ENCODE measurements around the gene KIF5C.
"Not testable (repeated sequence)": the region's sequence is repeated elsewhere in the genome, so short reads cannot be mapped to it uniquely, and the experiment has no call there.

The KIF5C gene

DNA sequence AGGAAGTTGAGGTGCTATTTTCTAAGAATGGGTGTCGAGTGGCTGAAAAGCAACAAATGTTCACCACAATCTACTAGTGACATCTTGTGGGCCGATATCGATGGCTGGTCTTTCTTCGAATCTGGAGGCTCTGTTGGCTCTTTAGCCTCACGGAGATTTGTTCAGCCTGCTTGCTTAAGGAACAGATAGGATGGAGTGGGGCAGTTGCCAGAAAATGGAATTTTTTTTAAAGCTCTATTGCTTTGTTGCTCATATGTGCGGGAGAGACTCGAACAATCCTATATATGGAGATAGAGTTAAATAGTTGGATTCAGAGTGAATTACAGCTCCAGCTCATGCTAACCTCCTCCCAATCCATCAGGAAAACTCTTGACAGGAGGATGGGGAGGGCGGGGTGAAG is 92.6 kb downstream of the KIF5C start:
- no peak for DNase-seq

DNA sequence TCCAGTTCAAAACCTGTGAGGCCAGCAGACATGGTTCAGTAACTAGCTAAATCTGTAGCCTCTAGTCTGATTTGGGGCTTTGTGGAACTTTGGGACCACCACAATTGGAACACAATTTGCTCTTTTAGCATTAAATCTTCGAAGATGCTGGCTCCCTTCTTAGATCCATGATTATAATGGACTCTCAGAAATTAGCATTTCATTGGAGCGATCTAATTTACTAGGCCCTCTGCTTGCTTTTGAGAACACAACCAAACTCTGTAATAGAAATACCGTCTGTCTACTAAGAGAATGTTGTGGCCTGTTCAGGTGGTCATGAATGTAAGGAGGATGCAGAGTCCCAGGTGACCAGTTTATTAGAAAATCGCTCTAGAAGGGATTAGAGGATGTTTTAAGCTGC is 93.3 kb downstream of the KIF5C start:
- DNase-seq, result no peak

DNA sequence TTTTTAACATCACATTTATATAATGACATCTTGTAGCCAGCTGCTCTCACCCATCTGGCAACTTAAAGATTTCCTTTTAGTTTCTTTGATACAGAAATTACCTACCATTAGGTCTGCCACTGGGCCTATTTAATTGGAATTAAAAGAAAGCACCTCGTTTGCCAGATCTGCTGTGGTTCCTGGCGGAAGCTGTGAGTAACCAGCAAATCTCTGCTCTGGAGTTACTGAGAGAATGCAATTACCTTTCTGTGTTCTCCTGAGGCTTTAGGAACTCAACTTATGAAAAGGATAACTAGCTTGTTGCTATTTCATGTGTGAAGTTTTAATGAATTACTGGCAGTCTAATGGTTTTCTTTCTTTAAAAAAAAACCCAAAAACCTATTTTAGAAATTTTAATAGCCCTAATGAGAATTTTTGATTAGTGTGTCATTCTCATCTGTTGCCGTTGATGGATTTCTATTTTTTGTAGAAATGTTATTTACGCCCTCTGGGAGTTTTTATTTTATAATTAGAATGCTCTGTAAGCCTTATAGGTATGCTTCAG is 93.8 kb downstream of the KIF5C start:
- DNase-seq, result no peak

DNA sequence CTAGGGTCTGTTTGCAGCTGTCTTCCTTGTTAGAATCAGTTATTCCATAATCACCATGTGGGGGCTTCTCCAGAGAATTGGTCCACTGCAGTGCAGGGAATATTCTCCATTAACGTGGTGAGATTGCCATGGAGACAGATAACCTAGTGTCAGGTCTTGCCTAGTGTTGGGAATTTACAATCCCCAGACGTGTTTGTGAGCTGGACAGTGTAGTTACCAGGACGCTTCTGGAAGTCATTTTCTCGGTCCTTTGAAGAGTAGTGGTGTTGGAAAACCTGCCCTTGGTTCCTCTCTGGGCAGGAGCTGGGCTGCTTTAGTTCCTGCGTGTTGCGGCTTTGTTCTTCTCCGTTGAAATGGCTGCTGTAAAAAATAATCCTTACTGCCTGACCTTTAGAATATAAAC is 94.6 kb downstream of the KIF5C start:
- no peak for DNase-seq

DNA sequence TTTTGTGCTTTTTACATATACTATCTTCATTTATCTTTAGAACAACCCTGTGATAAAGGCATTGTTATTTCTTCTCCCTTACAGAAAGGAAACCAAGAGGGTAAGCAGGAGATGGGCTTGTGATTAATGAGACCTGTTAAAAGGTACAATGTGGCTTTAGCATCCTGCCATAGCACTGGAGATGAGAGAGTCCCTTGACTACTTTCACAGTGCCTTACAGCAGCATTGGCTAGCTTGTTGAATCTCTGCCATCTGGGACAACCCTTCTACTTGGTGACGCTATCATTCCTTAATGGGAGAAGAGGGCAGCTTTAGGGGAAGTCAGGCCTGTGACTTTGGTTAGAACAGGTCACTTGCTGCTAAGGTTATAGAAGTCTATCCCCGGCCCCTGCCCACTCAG is 95.4 kb downstream of the KIF5C start:
- no peak for DNase-seq

DNA sequence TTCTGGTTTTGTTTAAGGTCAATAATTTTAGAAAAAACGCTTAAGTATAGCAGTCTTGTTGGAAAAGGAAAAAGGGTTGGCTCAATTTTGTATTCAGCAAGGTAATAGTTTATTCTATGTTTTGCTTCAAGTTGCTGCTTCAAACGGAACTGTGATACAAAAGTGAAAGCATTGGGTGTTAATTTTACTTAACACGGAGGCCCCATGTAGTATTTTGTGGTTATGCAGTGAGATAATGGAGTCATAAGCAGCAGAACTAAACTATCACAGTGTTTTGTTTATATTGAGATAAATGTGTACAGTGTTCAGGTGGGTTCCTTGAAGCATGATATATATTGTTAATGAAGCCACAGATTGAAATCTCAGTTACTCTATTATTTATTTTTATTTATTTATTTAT is 96.5 kb downstream of the KIF5C start:
- DNase-seq, result no peak

DNA sequence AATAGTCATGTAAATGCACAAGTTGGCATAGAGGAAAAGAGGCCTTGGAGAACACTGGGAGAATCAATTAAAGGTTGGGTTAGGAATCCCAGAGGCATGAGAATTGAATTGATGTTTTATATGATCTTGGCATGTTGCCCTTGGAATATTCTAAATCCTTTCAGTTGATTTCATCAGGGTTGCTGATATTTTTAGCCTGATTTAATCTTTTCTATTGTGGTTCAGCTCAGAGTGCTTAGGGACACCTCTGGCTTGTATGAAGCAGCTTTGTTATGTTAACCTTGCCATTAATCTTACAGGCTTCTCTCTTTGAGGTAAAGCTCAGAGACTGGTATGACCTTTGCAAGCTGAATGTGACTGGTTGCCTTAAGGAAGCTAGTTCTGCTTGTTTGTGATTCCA is 99.1 kb downstream of the KIF5C start:
- DNase-seq, result no peak

DNA sequence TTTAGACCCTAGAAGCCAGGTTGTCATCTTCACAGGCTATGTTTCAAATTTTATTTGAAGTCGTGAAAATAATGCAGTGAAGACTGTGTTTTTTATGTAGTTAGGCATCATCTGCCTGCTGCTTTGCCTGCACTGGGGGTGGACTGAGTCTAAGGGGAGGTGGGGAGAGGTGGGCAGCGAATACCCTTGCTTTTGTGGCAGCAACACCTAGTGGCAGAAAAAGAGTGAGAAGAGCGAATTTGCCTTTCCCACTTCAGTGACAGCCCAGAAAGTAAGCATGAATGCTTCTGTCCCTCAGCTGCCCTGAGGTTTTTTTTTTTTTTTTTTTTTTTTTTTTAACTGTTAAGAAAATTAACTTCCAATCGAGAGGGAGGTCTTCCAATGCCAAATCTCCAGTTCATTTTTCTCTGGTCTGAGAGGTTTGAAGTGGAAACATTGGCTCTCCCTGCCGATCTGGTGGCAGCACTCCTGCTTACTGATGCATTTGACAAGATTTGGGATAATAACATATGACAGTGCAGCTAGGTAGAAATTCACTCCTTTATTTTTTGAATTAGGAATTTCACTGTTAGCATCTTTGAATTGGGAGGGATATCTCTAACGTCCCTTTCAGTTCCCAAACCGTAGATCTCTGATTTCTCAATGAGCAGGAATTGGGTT is 103.1 kb downstream of the KIF5C start:
- no peak for DNase-seq

DNA sequence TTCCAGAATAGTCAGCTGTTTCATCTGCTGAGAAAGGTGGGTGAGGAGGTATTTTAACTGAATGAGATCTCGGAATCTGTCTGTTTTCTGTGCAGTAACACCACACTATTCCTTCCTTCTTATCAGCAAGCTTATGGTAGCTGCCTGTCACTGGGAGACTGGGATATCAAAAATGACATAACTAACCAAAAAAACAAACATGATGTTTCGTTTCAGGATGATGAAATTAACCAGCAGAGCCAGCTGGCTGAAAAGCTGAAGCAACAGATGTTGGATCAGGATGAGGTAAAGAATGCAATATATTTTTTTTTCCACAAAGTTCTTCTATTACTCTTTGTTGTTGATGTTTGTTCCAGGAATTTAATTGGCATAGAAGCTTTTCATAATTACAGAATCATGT is 103.7 kb downstream of the KIF5C start:
- no peak for DNase-seq

DNA sequence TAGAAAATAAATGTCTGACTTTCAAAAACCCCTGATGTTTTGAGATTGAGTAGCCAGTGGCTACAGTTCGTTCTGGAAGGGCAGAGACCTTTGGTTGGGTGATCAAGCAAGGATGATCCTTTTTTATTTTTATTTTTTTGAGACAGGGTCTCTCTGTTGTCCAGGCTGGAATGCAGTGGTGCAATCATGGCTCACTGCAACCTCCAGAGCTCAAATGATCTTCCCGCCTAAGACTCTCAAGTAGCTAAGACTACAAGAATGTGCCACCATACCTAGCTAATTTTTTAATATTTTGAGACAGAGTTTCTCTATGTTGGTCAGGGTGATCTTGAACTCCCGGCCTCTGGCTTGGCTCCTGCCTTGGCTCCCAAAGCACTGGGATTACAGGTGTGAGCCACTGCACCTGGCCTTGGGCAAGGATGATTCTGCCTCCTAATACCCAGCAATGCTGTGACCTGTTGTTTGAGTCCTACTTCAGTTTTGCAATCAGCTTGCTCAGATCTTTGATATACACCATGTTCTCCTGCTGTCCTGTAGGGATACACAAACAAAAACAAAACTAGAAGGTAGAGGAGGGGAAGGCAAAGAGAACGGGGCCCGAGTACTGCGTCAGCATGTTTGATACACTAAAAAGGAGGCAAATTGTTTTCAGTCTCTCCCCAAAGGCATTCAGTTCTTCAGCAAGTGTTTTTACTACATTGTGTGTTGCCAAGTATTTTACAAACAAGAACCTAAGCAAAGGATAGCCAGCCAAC is 104.3 kb downstream of the KIF5C start:
- no peak for DNase-seq

DNA sequence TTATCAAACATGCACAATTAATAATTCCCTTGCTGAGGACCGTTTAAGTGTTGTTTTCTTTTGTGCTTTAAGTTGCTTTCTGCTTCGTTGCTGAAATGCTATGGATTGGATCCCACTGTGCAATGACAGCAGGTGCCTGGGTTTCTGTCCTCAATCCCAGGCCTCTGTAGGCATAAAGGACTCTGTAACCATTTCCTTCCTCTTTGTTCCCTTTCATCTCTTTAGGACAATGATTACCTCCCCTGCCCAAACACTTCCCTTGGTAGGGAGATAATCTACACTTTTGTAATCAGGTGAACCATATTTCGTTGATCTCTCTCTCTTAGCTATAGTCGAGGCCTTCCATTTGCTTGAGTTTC is 104.9 kb downstream of the KIF5C start:
- DNase-seq, result no peak

DNA sequence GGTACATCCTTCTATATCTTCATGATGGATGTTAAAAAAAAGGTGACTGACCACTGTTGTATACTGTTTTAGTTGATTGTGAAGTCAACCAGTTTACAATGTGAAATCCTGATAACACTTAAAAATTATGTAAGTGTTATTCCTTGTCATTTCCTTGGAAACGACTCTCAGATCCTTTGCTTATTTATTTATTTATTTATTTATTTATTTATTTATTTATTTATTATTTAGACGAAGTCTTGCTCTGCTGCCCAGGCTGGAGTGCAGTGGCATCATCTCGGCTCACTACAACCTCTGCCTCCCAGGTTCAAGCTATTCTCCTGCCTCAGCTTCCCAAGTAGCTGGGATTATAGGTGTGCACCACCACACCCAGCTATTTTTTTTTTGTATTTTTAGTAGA is 105.5 kb downstream of the KIF5C start:
- DNase-seq, result not testable (repeated sequence)

DNA sequence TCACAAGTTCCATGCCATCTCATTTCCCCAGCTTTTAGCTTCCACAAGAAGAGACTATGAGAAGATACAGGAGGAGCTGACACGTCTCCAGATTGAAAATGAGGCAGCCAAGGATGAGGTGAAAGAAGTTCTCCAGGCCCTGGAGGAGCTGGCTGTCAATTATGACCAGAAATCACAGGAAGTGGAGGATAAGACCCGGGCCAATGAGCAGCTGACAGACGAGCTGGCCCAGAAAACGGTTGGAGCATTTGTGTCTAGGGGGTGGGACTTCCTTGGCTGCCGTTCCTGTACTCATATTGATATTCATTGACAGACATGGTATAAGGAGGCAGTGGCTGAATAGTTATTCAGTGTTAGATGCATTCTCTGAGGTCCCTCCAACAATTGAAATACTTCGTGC is 106.3 kb downstream of the KIF5C start:
- no peak for DNase-seq

DNA sequence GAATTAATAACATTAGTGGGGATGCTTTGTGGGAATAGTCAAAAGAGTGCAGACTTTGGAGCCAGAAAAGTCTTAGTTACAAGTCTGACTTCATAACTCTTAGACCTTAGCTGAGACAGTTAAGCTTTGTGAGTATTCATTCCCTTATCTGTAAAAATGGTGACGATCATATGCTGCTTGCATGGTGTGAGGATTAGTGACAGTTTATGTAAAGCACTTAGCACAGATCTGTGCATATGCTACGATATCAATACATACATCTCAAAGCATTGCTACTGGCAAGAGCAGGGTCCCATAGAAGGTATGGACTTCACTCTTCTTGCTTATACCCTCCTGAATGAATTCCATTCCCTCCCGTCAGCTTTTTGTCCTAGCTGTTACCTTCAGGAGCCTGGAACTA is 106.8 kb downstream of the KIF5C start:
- no peak for DNase-seq

DNA sequence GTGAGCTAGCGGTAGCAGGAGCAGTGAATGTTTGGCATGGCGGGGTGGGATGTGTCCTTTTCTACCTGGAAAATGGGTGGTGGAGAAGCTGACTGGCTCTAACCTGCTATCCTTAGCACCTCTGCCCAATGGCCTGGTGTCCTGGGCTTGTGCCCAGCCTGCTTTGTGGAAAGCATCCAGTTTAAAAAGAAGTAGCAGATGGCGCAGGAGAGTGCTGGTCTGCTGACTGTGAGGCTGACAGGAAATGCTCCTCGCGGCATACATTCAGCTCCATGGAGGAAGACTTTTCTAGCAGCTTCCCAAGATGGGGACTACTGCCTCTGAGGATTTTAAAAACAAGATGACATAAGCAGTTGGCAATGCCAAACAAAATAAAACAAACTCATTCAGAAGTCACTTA is 107.3 kb downstream of the KIF5C start:
- DNase-seq, result no peak

DNA sequence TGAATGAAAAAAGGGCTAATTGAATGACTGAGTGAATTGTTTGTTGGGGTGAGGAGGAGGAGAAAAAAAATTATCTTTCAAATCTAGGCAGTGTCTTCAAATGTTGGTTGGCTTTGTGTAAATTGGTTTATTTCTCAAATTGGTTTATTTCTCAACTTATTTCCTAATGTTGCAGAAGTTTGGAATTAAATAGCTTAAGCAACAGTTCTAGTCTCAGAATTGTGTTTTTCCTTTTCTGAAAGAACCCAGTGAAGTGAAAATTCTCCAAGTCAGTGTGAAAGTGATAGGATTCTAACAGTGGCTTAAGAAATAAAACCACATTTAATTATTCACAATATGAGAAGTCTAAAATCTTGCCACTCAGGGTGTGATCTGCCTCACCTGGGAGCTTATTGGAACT is 108.9 kb downstream of the KIF5C start:
- DNase-seq, result no peak

DNA sequence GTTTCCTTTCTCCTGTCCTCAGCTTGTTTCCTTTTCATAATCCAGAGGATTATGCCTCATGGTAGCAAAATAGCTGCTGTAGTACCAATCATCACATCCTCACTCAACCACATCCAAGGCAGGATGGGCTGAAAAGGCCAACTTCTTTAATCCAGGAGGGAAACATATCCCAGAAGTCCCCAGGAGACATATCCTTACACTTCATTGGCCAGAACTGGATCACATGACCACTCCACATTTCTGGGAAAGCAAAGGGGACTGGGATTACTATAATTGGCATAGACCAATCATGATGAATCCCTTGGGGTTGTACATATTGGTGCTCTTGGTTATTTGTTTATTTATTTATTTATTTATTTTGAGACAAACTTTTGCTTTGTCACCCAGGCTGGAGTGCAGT is 109.4 kb downstream of the KIF5C start:
- DNase-seq, result no peak

DNA sequence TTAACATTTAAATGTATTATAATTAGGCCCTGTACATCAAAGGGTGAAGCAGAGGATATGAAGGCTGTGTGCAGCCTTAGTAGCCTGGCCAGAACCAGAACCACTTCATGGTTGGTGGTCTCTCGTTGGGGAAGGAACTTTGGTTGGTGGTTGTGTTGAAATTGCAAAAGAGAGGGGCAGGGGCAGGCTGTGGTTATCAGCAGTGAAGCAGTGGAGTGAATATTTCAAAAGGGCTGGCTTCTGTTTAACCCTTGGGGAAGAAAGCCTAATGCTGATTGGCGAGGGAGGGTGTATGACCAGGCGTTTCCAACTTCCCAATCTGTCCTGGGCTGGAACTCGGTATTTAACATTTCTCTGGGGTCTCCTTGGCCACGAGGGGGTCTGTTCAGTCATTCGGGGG is 112.3 kb downstream of the KIF5C start:
- DNase-seq, result no peak

DNA sequence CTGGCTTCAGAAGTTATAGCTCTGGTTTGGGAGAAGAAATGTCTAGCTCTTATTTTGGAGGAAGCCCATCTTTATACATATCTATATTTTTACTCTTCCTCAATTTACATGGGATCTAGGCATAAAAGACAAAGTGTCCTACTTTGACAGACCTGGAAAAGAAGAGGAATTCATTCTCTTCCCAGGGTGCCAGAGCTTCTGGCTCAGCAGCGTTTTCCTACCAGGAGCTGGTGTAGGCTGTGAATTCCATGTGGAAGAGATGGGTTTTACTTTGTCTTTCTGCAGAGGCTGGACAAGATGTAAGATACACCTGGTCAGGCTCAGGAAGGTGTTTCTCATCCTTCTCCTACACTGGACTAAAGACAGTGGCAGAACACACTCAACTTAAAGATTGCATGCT is 113.3 kb downstream of the KIF5C start:
- no peak for DNase-seq

DNA sequence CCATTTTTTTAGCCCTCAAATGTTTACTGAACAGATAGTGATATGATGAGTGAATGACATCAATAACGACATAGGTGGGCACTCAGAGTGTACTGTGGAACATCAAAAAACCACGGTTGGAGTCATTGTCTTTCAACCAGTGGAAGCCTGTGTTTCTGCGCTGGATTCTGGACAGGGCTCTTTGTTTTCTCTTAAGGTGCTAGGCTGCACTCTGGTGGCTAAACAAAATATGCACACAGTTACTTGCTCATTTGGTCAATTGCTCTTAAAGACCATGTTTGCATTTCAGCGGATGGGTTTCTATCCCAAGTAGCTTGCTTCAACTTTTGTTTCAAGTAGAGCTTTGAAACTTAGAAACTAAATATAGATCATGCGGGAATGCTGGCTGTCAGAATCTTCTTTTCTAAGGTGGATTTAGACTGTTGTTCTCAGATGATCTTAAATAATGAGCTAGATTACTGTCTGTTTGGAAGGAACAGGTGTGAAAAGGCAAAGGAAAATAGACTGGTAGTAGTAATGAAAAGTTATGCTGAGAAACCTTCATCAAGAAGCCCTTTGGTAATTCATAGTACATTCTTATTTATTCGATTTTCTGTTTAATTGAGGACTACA is 115.0 kb downstream of the KIF5C start:
- peak; percentile 4 for DNase-seq

DNA sequence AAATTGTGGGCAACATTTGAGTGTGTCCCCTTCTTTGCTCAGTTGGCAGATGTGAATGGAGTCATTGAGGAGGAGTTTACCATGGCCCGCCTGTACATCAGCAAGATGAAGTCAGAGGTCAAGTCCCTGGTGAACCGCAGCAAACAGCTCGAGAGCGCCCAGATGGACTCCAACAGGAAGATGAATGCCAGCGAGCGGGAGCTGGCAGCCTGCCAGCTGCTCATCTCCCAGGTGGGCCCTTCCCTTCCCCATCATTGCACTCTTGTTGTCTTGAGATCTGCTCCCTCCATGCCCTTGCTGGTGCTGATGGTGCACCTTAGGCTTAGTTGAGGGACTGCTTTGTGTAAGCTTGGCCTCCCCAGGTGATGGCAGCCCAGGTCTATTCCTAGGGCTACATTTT is 115.9 kb downstream of the KIF5C start:
- no peak for DNase-seq

DNA sequence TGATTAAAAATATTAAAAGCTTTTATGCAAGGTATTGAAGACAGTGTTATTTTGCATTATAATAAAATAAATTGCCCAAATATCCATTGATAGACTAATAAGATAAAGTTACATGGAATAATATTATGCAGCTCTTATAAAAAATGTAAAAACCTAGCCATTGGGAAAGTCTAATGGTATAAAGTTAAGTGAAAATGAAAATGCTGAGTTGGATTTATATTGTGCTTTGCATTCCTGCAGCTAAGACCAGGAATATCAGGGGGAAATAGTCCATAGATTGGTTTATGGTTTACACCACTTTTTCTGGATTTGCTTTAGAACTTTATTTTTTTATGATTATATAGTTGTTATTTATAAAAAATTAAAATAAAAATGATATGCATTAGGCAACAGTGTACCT is 117.4 kb downstream of the KIF5C start:
- no peak for DNase-seq

DNA sequence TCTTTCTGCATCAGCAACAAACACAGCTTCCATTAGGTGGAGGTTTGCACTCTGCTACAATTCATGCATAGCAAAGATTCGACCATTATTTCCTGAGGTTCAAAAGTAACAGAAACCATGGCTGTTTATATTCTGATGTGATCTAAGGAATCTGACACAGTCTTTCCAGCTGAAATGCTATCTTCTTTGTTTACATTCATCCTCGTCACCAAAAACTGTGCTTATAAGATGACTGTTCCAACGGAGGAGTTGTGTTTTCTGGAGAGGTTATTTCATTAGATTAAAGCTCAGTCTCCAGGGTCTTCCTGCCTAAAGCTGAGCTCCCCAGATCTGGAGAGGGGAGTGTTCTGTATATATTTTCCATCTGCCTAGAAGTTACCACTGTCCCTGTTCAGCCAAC is 118.3 kb downstream of the KIF5C start:
- DNase-seq, result no peak

DNA sequence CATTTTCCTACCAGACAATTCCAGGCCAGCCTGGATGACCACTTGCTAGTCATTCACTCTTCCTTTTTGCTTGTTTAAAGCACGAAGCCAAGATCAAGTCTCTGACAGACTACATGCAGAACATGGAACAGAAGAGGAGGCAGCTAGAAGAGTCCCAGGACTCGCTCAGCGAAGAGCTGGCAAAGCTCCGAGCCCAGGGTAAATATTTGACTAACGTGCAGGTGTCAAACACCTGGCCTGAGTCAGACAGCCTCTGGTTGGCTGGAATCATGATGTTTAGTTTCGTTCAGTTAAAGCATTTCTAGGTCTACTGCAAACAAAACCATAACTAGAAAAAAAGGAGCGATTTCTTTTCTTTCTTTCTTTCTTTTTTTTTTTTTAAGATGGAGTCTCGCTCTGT is 119.3 kb downstream of the KIF5C start:
- DNase-seq, result no peak
